Measurements from ENCODE around the gene GRK2. TPM values are rescaled to one million over a fixed set of nuclear protein-coding genes. Genes with fewer than 3 reads are reported as not detected.

Gene GRK2
- total and polyA plus RNA-seq, 2 of the 8 experiments (the other 6 are each of a cell fraction or from before 2014, with no cell fraction given): 47.3 to 49.7 TPM

GRCh38 chr11:67251841-67252240, 14.4 kb upstream of the GRK2 start:
- H3K27me3 ChIP-seq (replicated peaks in 1 of 4; ENCODE audit: control insufficient read depth in 3 of 4, extremely low read depth in 1 of 4, insufficient read depth in 3 of 4, low read length in 3 of 4): no peaks in the 10 kb centered on the region
- H3K36me3 ChIP-seq (ENCODE audit: control insufficient read depth in 2 of 4, insufficient read depth in 4 of 4, low read length in 3 of 4): peaks cover 68 to 98% (median 88%) of the 10 kb centered on the region in 4 experiments
- H3K4me1 ChIP-seq (replicated peaks in 1 of 4; ENCODE audit: control insufficient read depth in 3 of 4, insufficient read depth in 4 of 4, low read length in 3 of 4): no peaks in the 10 kb centered on the region
- TF ChIP-seq CEBPB (IDR thresholded peaks at IDR 0.05; ENCODE audit: low read depth, low read length) (no peak), KDM4A (IDR thresholded peaks at IDR 0.05; ENCODE audit: low read depth, low read length, severe bottlenecking) (no peak)
- no peaks in the 10 kb centered on the region for H3K9me3 ChIP-seq (ENCODE audit: insufficient read depth in 2 of 2, low read depth in 1 of 2, low read length in 1 of 2)
- no peak overlapping the region for H3K9ac ChIP-seq (replicated peaks in 1 of 4; ENCODE audit: extremely low read depth in 1 of 4, low read depth in 3 of 4, low read length in 3 of 4)
- ChIA-PET POLR2A (ENCODE audit: partially characterized antibody) (interaction anchor here (1.2 to 1.7 kb wide), 3 partner anchors 10 to 16 kb away, joined by 3 to 7 read pairs (median 4); no protein-coding TSS in a partner anchor), CTCF (ENCODE audit: partially characterized antibody) (interaction anchor here (0.5 to 3.7 kb wide), 6 partner anchors 11 to 171 kb away, joined by 3 to 26 read pairs (median 6); no protein-coding TSS in a partner anchor)
- H2BK12ac ChIP-seq (ENCODE audit: low read depth, low read length): no peak overlapping the region
- H3K18ac ChIP-seq (ENCODE audit: extremely low read depth, low read length): no peak overlapping the region
- no peak overlapping the region for H2BK5ac ChIP-seq (ENCODE audit: low read depth, low read length)
- H3K79me2 ChIP-seq (ENCODE audit: control insufficient read depth in 1 of 2, insufficient read depth in 2 of 2, low read length in 2 of 2): no peaks in the 10 kb centered on the region
- no peaks in the 10 kb centered on the region; the same call in 1 of the 2 replicates for H3K23me2 ChIP-seq (ENCODE audit: low read depth, low read length)
- no peak for FAIRE-seq
- no peak for DNase-seq (ENCODE audit: low read depth in 1 of 2, low spot score in 2 of 2)
- H4K8ac ChIP-seq (ENCODE audit: extremely low read depth, insufficient read depth, low read length): no peak overlapping the region
- H2AFZ ChIP-seq (ENCODE audit: low read length): no peak overlapping the region
- H3K14ac ChIP-seq (ENCODE audit: insufficient read length): no peak overlapping the region
- no peak overlapping the region for H2BK15ac ChIP-seq (ENCODE audit: low read length)
- no peak overlapping the region for H2BK20ac ChIP-seq (ENCODE audit: low read length)
- H3K79me1 ChIP-seq (ENCODE audit: low read depth, low read length): peaks cover 2% of the 10 kb centered on the region; the same call in 1 of the 2 replicates
- H4K91ac ChIP-seq (replicated peaks; ENCODE audit: insufficient read length, low read length): no peak overlapping the region
- H3K4me3 ChIP-seq (ENCODE audit: extremely low read depth in 1 of 4, insufficient read depth in 2 of 4, low read depth in 3 of 4, low read length in 4 of 4): no peak overlapping the region
- H2AK5ac ChIP-seq (ENCODE audit: low read depth, low read length): no peak overlapping the region
- no peak overlapping the region for H3K27ac ChIP-seq (ENCODE audit: low read depth, low read length)
- no peak overlapping the region for H3K23ac ChIP-seq (ENCODE audit: insufficient read length)
- no peak overlapping the region for H3K4me2 ChIP-seq (ENCODE audit: insufficient read depth in 1 of 2, low read depth in 2 of 2, low read length in 2 of 2)
- H2BK120ac ChIP-seq (replicated peaks; ENCODE audit: low read depth, low read length): no peak overlapping the region
- 92% methylated on average over 1 of the region's 1 CpG; no CpG with 5 or more reads in 1 of the 2 experiments for WGBS, 2 experiments (ENCODE audit: extremely low coverage in 1 of 2, insufficient coverage in 1 of 2, insufficient read length in 1 of 2, insufficient replicate concordance in 2 of 2, low coverage in 1 of 2, low lambda C conversion rate in 2 of 2, missing lambda C conversion rate in 1 of 2)
- no peak overlapping the region for H4K5ac ChIP-seq (ENCODE audit: insufficient read length, low read depth, low read length)
- H3K56ac ChIP-seq (replicated peaks; ENCODE audit: insufficient read length, low read depth, low read length): no peak overlapping the region
- H4K20me1 ChIP-seq (replicated peaks in 1 of 2; ENCODE audit: control insufficient read depth in 1 of 2, insufficient read depth in 2 of 2, low read length in 2 of 2): peaks cover 0 to 9% of the 10 kb centered on the region in 2 experiments
- H3K4ac ChIP-seq (replicated peaks; ENCODE audit: insufficient read length, low read depth, low read length): no peak overlapping the region

Measured in H1 (cell line).